HepG2 (cell line): ENCODE results near the gene CFL1. TPM values are rescaled to one million over a fixed set of nuclear protein-coding genes. Genes with fewer than 3 reads are reported as not detected.

Experiments
- ELF4 ChIP-seq: sonication (generic); formaldehyde crosslinking; IDR thresholded peaks from 2 replicates; pipeline ENCODE4 v1.5.0; 2020; ENCODE audit warnings: missing genetic modification reagents, mild to moderate bottlenecking, moderate library complexity, borderline replicate concordance
- EP300 ChIP-seq, 3 experiments: sonication (generic) in 1 of 3; formaldehyde crosslinking in 1 of 3; IDR thresholded peaks; 2 replicates each; pipeline versions ENCODE4 v1.5.1 to v1.6.1; 2011 to 2020; ENCODE audit warnings: low read depth in 2 of 3, low read length in 2 of 3, borderline replicate concordance in 1 of 3, improper control_type of control experiment in 1 of 3, mild to moderate bottlenecking in 1 of 3, missing genetic modification reagents in 1 of 3, moderate library complexity in 1 of 3
- HES4 ChIP-seq: sonication (generic); formaldehyde crosslinking; IDR thresholded peaks from 2 replicates; pipeline ENCODE4 v1.9.0; 2021; ENCODE audit warnings: mild to moderate bottlenecking, missing genetic modification reagents, borderline replicate concordance
- LRRFIP1 ChIP-seq: sonication (generic); formaldehyde crosslinking; conservative IDR thresholded peaks from 2 replicates; pipeline ENCODE4 v1.4.0; 2020; ENCODE audit warnings: missing genetic modification reagents
- NFE2L2 ChIP-seq: fragments of 150-350 bp; IDR thresholded peaks from 2 replicates; pipeline ENCODE4 v1.6.1; 2014; ENCODE audit warnings: low read length
- NFKB2 ChIP-seq: sonication (generic); formaldehyde crosslinking; IDR thresholded peaks from 2 replicates; pipeline ENCODE4 v1.4.0; 2020; ENCODE audit warnings: missing genetic modification reagents, borderline replicate concordance
- RBAK ChIP-seq: sonication (generic); formaldehyde crosslinking; IDR thresholded peaks from 2 replicates; pipeline ENCODE4 v1.5.1; 2020; ENCODE audit warnings: mild to moderate bottlenecking, missing genetic modification reagents
- RBM22 ChIP-seq: fragments of 200-400 bp; formaldehyde crosslinking; optimal IDR thresholded peaks from 2 replicates; pipeline ENCODE3; 2017; ENCODE audit warnings: mild to moderate bottlenecking, low read length, moderate library complexity
- REXO4 ChIP-seq: sonication (generic); formaldehyde crosslinking; IDR thresholded peaks from 2 replicates; pipeline ENCODE4 v1.8.0; 2022; ENCODE audit warnings: missing genetic modification reagents, mild to moderate bottlenecking, borderline replicate concordance
- RNF219 ChIP-seq: sonication (generic); formaldehyde crosslinking; IDR thresholded peaks from 2 replicates; pipeline ENCODE4 v1.5.0; 2020; ENCODE audit warnings: mild to moderate bottlenecking, missing genetic modification reagents
- ZBTB21 ChIP-seq: sonication (generic); formaldehyde crosslinking; IDR thresholded peaks from 2 replicates; pipeline ENCODE4 v1.4.0; 2020; ENCODE audit warnings: missing genetic modification reagents
- ZFP41 ChIP-seq: sonication (generic); formaldehyde crosslinking; IDR thresholded peaks from 2 replicates; pipeline ENCODE4 v1.4.0; 2020; ENCODE audit warnings: mild to moderate bottlenecking, missing genetic modification reagents, borderline replicate concordance
- ZNF121 ChIP-seq: sonication (generic); formaldehyde crosslinking; IDR thresholded peaks from 2 replicates; pipeline ENCODE4 v1.5.0; 2020; ENCODE audit warnings: mild to moderate bottlenecking, missing genetic modification reagents
- ZNF276 ChIP-seq: sonication (generic); formaldehyde crosslinking; IDR thresholded peaks from 2 replicates; pipeline ENCODE4 v1.4.0; 2020; ENCODE audit warnings: mild to moderate bottlenecking, low read depth, missing genetic modification reagents
- ZNF354B ChIP-seq: sonication (generic); formaldehyde crosslinking; IDR thresholded peaks from 2 replicates; pipeline ENCODE4 v1.8.0; 2022; ENCODE audit warnings: mild to moderate bottlenecking, missing genetic modification reagents
- ZNF468 ChIP-seq: sonication (generic); formaldehyde crosslinking; IDR thresholded peaks from 2 replicates; pipeline ENCODE4 v1.8.0; 2022; ENCODE audit warnings: mild to moderate bottlenecking, moderate library complexity, missing genetic modification reagents
- ZNF567 ChIP-seq: sonication (generic); formaldehyde crosslinking; IDR thresholded peaks from 2 replicates; pipeline ENCODE4 v1.8.1; 2023; ENCODE audit warnings: mild to moderate bottlenecking, missing genetic modification reagents, borderline replicate concordance
- ZNF674 ChIP-seq: sonication (generic); formaldehyde crosslinking; IDR thresholded peaks from 2 replicates; pipeline ENCODE4 v1.5.0; 2020; ENCODE audit warnings: low read depth, mild to moderate bottlenecking, missing genetic modification reagents
- ZNF761 ChIP-seq: sonication (generic); formaldehyde crosslinking; conservative IDR thresholded peaks from 2 replicates; pipeline ENCODE4 v1.4.0; 2020; ENCODE audit warnings: mild to moderate bottlenecking, missing genetic modification reagents
- ZNF83 ChIP-seq: sonication (generic); formaldehyde crosslinking; IDR thresholded peaks from 2 replicates; pipeline ENCODE4 v1.4.0; 2020; ENCODE audit warnings: missing genetic modification reagents, mild to moderate bottlenecking, borderline replicate concordance
- polyA plus RNA-seq, 8 experiments: library from polyadenylated mRNA; depleted of rRNA in 3 of 8; stranded (reverse) in 7 of 8; unstranded in 1 of 8; fragments of >200 nt; fragmentation: Illumina TruSeq in 4 of 8; extraction: Trizol in 4 of 8; gene quantifications; 2 replicates each; pipeline versions ENCODE4 v1.2.1 to v1.2.3, GENCODE V29; 2011 to 2016; ENCODE audit warnings: low read depth in 4 of 8, missing spikeins in 1 of 8, mixed read lengths in 1 of 8; ENCODE audit not compliant: insufficient read depth in 1 of 8
- total RNA-seq, 5 experiments: library from RNA; depleted of rRNA; stranded (reverse); fragments of >200 nt; fragmentation: Illumina TruSeq; extraction: Trizol; gene quantifications; 2 replicates each; pipeline ENCODE4 v1.2.3, GENCODE V29; 2016; ENCODE audit warnings: low read depth in 1 of 5

CFL1 gene
- total and polyA plus RNA-seq, 2 of the 13 experiments (the other 11 are each of a cell fraction or from before 2014, with no cell fraction given) = 379 to 383 TPM

GRCh38 chr11:65888163-65888814 lies 30.3 kb upstream of the CFL1 start, which contains the start of gene FIBP (continued):
- peak in 1 of 2 experiments; percentile 60; a peak in 1 of 4 replicates for TF ChIP-seq EP300 (IDR thresholded peaks at IDR 0.05; ENCODE audit: low read depth in 2 of 2, low read length in 2 of 2)
- TF ChIP-seq EP300 (CRISPR knock-in tag; IDR thresholded peaks at IDR 0.05; ENCODE audit: borderline replicate concordance) = no peak; the same call in 1 of the 2 replicates
- no peak for TF ChIP-seq ZNF354B
- 0 out of 2 replicates have a peak, but pooled peaks have one; percentile 77 for TF ChIP-seq ZNF567 (CRISPR knock-in tag)
- no peak for TF ChIP-seq ZNF468 (CRISPR knock-in tag)
- TF ChIP-seq ZNF121 (CRISPR knock-in tag) = peak; percentile 11; the same call in 1 of the 2 replicates
- no peak for TF ChIP-seq NFE2L2
- TF ChIP-seq ZNF83 (CRISPR knock-in tag) = no peak
- TF ChIP-seq RBM22 = no peak
- no peak for TF ChIP-seq RBAK
- no peak for TF ChIP-seq REXO4
- TF ChIP-seq ELF4 (CRISPR knock-in tag) = 0 out of 2 replicates have a peak, but pooled peaks have one; percentile 36
- TF ChIP-seq RNF219 (CRISPR knock-in tag) = no peak
- TF ChIP-seq ZBTB21 (CRISPR knock-in tag) = peak; percentile 62; the same call in 1 of the 2 replicates
- TF ChIP-seq LRRFIP1 (CRISPR knock-in tag) = no peak
- TF ChIP-seq ZNF674 (CRISPR knock-in tag) = no peak
- no peak for TF ChIP-seq ZNF276 (CRISPR knock-in tag)
- peak; percentile 31; the same call in 1 of the 2 replicates for TF ChIP-seq ZFP41 (CRISPR knock-in tag)
- TF ChIP-seq HES4 (CRISPR knock-in tag) = no peak; the same call in 1 of the 2 replicates
- peak; percentile 59; the same call in 1 of the 2 replicates for TF ChIP-seq NFKB2
- TF ChIP-seq ZNF761 (CRISPR knock-in tag) = no peak
